TTC549 (cell line): ENCODE data around the gene CST4.
"Not testable (repeated sequence)": the region's sequence is repeated elsewhere in the genome, so short reads cannot be mapped to it uniquely, and the experiment has no call there.

Source experiments
- FAIRE-seq: peaks from 2 replicates; lab custom pipeline; 2012; peaks lifted over from hg19 to GRCh38; lab: Jason Lieb, UNC

CST4 gene

DNA sequence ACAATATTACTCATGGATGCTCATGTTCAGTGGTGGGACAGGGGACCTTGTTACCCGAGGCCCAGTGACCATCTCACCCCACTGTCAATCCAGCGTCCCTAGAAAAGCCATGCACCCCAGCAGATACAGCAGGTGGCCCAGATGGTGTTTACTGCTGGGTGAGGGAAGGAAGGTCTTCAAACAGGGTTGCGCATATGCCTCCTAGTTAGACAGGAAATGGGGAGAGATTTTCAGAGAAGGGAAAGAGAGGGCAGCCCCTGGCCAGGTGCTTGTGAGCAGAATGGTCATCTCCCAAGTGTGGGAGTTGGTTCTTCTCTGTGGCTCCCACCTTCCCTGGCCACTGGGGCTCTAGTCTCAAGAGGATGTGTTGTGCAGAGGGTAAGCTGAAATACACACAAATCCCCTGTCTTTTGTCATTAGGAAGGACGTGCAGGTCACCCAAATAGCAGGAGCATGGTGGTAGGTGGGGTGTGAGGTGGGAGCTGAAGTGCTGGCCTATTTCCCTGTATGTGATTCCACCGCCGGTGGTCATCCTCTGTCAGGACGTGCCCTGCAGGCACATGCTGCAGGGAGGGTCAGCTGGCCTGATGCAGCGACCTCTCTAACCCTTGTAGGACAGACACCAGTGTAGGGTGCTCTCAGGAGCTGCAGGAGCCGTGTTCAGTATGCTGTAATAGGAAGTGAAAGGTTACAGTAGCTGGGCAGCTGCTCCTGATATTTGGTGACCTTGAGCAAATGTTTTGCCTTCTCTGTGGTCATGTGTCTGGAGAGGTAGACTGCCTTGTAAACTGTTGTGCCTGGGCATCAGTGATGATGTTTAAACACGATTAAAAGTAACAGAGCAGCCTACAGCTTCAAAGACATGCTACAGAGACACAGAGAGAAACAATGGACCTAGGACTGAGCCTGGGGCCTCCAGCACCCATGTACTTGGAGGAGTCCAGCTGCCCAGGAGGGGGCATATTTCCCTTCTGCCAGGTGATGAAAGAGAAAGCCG is 47.9 kb downstream of the CST4 start:
- no peak for FAIRE-seq

DNA sequence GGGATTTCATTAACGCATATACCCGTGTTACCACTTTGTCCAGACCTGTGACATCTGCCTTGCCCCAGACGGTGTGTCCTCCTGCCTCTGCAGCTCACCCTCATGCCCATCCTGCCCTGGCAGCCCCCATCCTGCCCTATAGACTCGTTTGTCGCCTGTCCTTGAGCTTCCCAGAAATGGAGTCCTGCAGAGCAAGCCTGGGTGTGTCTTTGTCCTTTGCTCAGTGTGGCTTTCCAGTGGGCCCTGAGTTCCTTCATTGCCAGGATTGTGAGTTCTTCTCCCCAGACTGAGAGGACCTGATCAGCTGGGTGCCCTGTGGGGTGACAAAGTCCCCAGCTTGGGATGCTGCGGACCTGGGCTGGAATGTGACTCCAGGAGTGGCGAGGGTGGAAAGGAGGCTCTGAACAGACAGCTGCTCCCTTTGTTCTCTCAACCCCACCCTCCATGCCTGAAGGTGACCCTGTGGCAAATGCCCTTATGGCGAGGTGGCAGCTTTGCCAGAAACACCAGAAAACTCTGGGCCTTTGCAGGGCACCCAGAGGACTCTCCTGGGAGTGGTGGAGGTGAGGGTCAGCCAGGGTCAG is 48.7 kb downstream of the CST4 start:
- FAIRE-seq = no peak

DNA sequence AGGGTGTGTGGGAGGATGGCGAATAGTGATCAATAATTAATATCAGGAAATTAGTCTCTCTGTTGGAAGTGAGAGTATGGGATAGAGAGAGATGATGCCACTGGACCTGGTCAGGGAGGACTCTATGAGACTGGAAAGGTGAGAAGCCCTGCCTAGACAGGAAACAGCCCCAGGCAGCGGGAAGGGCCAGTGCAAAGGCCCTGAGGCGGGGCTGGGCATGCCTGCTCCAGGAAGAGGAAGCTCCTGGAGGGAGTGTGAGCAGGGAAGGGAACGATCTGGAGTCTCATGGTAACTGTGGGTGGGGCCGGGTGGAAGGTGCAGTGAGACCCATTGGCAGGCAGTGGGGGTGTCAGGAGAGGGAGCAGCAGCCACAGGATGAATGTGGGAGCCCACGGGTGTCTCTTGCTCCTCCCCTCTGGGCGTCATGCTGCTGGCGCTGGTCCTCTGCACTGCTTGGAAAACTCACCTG is 49.3 kb downstream of the CST4 start:
- FAIRE-seq = no peak

- no peak for FAIRE-seq
These were observed 50.5 kb downstream of the CST4 start for GRCh38 chr20:23638309-23638708.

DNA sequence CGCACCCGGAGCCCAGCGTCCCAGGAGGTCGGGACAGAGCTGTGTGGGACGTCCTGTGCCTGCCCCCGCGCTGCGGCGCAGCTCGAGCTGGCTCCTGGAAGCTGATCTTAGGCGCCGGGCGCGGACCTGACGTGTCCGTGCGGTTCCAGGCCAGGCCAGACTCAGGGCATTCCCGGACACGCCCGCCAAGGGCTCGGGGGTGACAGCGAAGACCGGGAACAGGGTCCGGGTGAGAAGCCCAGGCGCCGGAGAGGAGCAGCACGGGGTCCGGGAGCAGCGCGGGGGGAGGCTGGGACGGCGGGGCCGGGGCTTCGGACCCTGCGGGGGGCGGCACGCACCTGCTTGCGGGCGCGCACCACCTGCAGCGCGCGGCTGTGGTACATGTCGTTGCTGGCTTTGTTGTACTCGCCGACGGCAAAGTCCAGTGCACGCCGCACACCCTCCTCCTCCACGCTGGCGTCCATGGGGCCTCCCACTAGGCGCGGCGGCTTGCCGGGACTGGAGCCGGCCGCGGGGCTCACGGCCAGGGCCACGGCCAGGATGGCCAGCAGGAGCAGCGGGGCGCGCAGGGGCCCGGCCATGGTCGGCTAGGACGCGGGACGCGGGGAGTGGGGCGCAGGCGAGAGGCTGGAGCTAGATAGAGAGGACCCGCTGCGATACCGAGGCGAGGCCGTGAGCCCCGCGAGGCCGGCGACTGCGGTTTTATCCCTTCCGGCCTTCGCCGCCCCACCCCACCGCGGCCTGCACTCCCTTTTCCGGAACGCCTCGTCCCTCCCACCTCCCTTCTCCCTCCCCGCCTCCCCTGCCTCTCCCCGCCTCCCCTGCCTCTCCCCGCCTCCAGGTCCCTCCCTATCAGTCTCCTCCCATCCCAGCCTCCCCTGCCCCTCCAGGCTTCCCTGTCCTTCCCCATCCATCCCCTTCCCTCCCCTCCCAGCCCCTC is 51.3 kb downstream of the CST4 start, which contains the start of gene CST3:
TSS of gene CST3 (minus strand) at position 674 of the 940 bp plus-strand sequence. CDS start at position 581, 93 bp downstream.
- no peak for FAIRE-seq

- no peak for FAIRE-seq
These were observed 51.9 kb downstream of the CST4 start for GRCh38 chr20:23636908-23637281.

- no peak for FAIRE-seq
These were observed 52.5 kb downstream of the CST4 start for GRCh38 chr20:23636182-23636907.

GRCh38 chr20:23635768-23636090 is 53.1 kb downstream of the CST4 start:
- FAIRE-seq = not testable (repeated sequence)
